ENCODE results near the gene WNT7B. TPM values are rescaled to one million over a fixed set of nuclear protein-coding genes. Genes with fewer than 3 reads are reported as not detected.

WNT7B gene
- total and polyA plus RNA-seq, 2 donors (not counting 1 experiment from before 2014, with no cell fraction given): 0.22 to 0.67 TPM

- no peak overlapping the region for H3K9ac ChIP-seq (ENCODE audit: low read length)
- H3K27me3 ChIP-seq (replicated peaks in 1 of 4; ENCODE audit: control extremely low read depth in 1 of 4, control insufficient read depth in 3 of 4, insufficient read depth in 4 of 4, low read length in 3 of 4): peaks cover 0 to 25% (median 0%) of the 10 kb centered on the region in 4 experiments
- intact Hi-C loops (cut with micrococcal nuclease): no loop called here
- Mint-ChIP-seq H3K27ac (no peak overlapping the region), H3K9me3 (ENCODE audit: insufficient read depth) (no peaks in the 10 kb centered on the region), H3K4me3 (no peak overlapping the region), H3K4me1 (no peaks in the 10 kb centered on the region), H3K27me3 (peaks cover 25% of the 10 kb centered on the region)
- DNase-seq (no peak), ATAC-seq (ENCODE audit: low read depth) (no peak)
- no peak overlapping the region for H3K4me3 ChIP-seq (ENCODE audit: control extremely low read depth in 1 of 5, extremely low read depth in 1 of 5, insufficient read depth in 1 of 5, low read depth in 2 of 5, low read length in 4 of 5)
- H2AFZ ChIP-seq (ENCODE audit: insufficient read depth, low read depth, low read length, poor library complexity, severe bottlenecking): no peak overlapping the region
- no peaks in the 10 kb centered on the region for H4K20me1 ChIP-seq (ENCODE audit: control insufficient read depth, insufficient read depth, low read length, poor library complexity, severe bottlenecking)
- 90% methylated on average over 16 of the region's 17 CpGs for WGBS (ENCODE audit: insufficient coverage)
- ChIA-PET CTCF (interaction anchor here (1.2 kb wide), 1 partner anchor 32 kb away, joined by 3 read pairs; no protein-coding TSS in a partner anchor), POLR2A (no interaction called here)
- H3K9me3 ChIP-seq (ENCODE audit: control extremely low read depth in 1 of 3, control insufficient read depth in 2 of 3, insufficient read depth in 1 of 3, low read length in 2 of 3): peaks cover 0 to 10% (median 0%) of the 10 kb centered on the region in 3 donors
- TF ChIP-seq EZH2 (IDR thresholded peaks at IDR 0.05; ENCODE audit: borderline replicate concordance, insufficient read depth, low read depth, low read length, poor library complexity, severe bottlenecking) (no peak), CTCF (IDR thresholded peaks at IDR 0.05) (no peak)
- no peak overlapping the region for H3K27ac ChIP-seq (ENCODE audit: low read length in 2 of 2)
- no peaks in the 10 kb centered on the region for H3K4me1 ChIP-seq (ENCODE audit: control insufficient read depth in 2 of 2, insufficient read depth in 2 of 2, low read length in 2 of 2)
- H3K4me2 ChIP-seq (replicated peaks; ENCODE audit: low read depth, low read length, poor library complexity, severe bottlenecking): no peak overlapping the region
- no peaks in the 10 kb centered on the region for H3K79me2 ChIP-seq (ENCODE audit: control insufficient read depth, insufficient read depth, low read length)
- H3K36me3 ChIP-seq (replicated peaks in 1 of 2; ENCODE audit: control extremely low read depth in 1 of 2, control insufficient read depth in 1 of 2, extremely low read depth in 1 of 2, insufficient read depth in 2 of 2, low read length in 1 of 2): no peaks in the 10 kb centered on the region
Observed at GRCh38 chr22:45895436-45896152, 81.4 kb downstream of the WNT7B start.

- Histone ChIP-seq H3K79me2 (ENCODE audit: control insufficient read depth, insufficient read depth, low read length) (no peaks in the 10 kb centered on the region), H3K9me3 (ENCODE audit: control extremely low read depth in 1 of 3, control insufficient read depth in 2 of 3, insufficient read depth in 1 of 3, low read length in 2 of 3) (peaks cover 0 to 14% (median 0%) of the 10 kb centered on the region in 3 donors), H3K9ac (ENCODE audit: low read length) (no peak overlapping the region), H3K4me1 (ENCODE audit: control insufficient read depth in 2 of 2, insufficient read depth in 2 of 2, low read length in 2 of 2) (no peaks in the 10 kb centered on the region), H3K27me3 (replicated peaks in 1 of 4; ENCODE audit: control extremely low read depth in 1 of 4, control insufficient read depth in 3 of 4, insufficient read depth in 4 of 4, low read length in 3 of 4) (peaks cover 0 to 31% (median 2%) of the 10 kb centered on the region in 4 experiments), H3K4me2 (replicated peaks; ENCODE audit: low read depth, low read length, poor library complexity, severe bottlenecking) (no peak overlapping the region), H2AFZ (ENCODE audit: insufficient read depth, low read depth, low read length, poor library complexity, severe bottlenecking) (no peak overlapping the region), H3K4me3 (ENCODE audit: control extremely low read depth in 1 of 5, extremely low read depth in 1 of 5, insufficient read depth in 1 of 5, low read depth in 2 of 5, low read length in 4 of 5) (no peak overlapping the region), H4K20me1 (ENCODE audit: control insufficient read depth, insufficient read depth, low read length, poor library complexity, severe bottlenecking) (no peaks in the 10 kb centered on the region), H3K36me3 (replicated peaks in 1 of 2; ENCODE audit: control extremely low read depth in 1 of 2, control insufficient read depth in 1 of 2, extremely low read depth in 1 of 2, insufficient read depth in 2 of 2, low read length in 1 of 2) (no peaks in the 10 kb centered on the region), H3K27ac (ENCODE audit: low read length in 2 of 2) (no peak overlapping the region)
- Mint-ChIP-seq H3K4me3 (no peak overlapping the region), H3K27me3 (peaks cover 17% of the 10 kb centered on the region), H3K4me1 (no peaks in the 10 kb centered on the region), H3K9me3 (ENCODE audit: insufficient read depth) (no peaks in the 10 kb centered on the region), H3K27ac (no peak overlapping the region)
- WGBS (ENCODE audit: insufficient coverage): 89% methylated on average over 8 of the region's 9 CpGs
- CTCF ChIA-PET: no interaction called here
- DNase-seq (no peak), ATAC-seq (ENCODE audit: low read depth) (no peak)
- intact Hi-C loops (cut with micrococcal nuclease): no loop called here
- POLR2A ChIA-PET: no interaction called here
- TF ChIP-seq EZH2 (IDR thresholded peaks at IDR 0.05; ENCODE audit: borderline replicate concordance, insufficient read depth, low read depth, low read length, poor library complexity, severe bottlenecking): no peak
- no peak for TF ChIP-seq CTCF (IDR thresholded peaks at IDR 0.05)
Observed at GRCh38 chr22:45893516-45893915, 83.4 kb downstream of the WNT7B start.

Measured in B cell (primary cell).